Stomach smooth muscle (tissue), 2 donors: ENCODE data around the gene PFN4.
"Not testable (repeated sequence)": the region's sequence is repeated elsewhere in the genome, so short reads cannot be mapped to it uniquely, and the experiment has no call there.

Source experiments
- H3K27ac ChIP-seq: one replicate; pipeline ENCODE4 v1.7.0; 2013; ENCODE audit warnings: mild to moderate bottlenecking, low read length, inconsistent platforms
- H3K27me3 ChIP-seq, 2 donors: one replicate each; pipeline ENCODE4 v1.7.0; 2013; ENCODE audit warnings: low read length in 2 of 2; ENCODE audit not compliant: insufficient read depth in 2 of 2, control insufficient read depth in 1 of 2
- H3K36me3 ChIP-seq, 2 donors: one replicate each; pipeline ENCODE4 v1.7.0; 2013; ENCODE audit warnings: low read length in 2 of 2; ENCODE audit not compliant: control insufficient read depth in 2 of 2, insufficient read depth in 2 of 2
- H3K4me1 ChIP-seq: one replicate; pipeline ENCODE4 v1.7.0; 2013; ENCODE audit warnings: low read length; ENCODE audit not compliant: control insufficient read depth, insufficient read depth
- H3K4me3 ChIP-seq, 2 donors: one replicate each; pipeline ENCODE4 v1.7.0; 2013; ENCODE audit warnings: low read length in 2 of 2
- H3K9ac ChIP-seq, 2 donors: one replicate each; pipeline ENCODE4 v1.7.0; 2013; ENCODE audit warnings: low read length in 2 of 2, mild to moderate bottlenecking in 1 of 2
- H3K9me3 ChIP-seq, 2 donors: one replicate each; pipeline ENCODE4 v1.7.0; 2013; ENCODE audit warnings: low read length in 2 of 2; ENCODE audit not compliant: control insufficient read depth in 2 of 2
- donor health status: healthy.
- donor health status: Pancreatic carcinoma.

Gene PFN4

DNA sequence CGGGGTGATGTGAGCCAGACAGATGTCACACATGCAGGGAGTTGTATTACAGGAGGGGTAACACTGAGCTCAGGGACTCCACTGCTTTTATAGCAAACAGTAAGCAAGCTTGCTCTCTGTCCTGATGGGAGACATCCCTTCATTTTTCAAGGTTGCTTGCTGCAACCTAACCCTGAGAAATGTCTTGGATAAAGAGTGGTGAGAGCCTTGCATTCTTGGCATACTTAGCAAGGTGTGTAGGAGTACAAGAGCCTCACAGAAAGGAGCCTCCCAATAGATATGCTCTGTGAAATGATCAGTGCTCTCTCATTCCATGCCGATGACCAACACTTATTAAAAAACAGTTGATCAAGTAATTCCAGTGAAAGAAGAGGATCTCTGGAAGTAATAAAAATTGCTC is 8.1 kb downstream of the PFN4 start:
- H3K4me3 ChIP-seq: no peak overlapping the region
- H3K4me1 ChIP-seq: no peaks in the 10 kb centered on the region
- no peaks in the 10 kb centered on the region for H3K9me3 ChIP-seq
- peaks cover 5 to 6% of the 10 kb centered on the region in 2 donors for H3K36me3 ChIP-seq
- no peak overlapping the region for H3K27ac ChIP-seq
- no peak overlapping the region for H3K9ac ChIP-seq
- no peaks in the 10 kb centered on the region for H3K27me3 ChIP-seq

DNA sequence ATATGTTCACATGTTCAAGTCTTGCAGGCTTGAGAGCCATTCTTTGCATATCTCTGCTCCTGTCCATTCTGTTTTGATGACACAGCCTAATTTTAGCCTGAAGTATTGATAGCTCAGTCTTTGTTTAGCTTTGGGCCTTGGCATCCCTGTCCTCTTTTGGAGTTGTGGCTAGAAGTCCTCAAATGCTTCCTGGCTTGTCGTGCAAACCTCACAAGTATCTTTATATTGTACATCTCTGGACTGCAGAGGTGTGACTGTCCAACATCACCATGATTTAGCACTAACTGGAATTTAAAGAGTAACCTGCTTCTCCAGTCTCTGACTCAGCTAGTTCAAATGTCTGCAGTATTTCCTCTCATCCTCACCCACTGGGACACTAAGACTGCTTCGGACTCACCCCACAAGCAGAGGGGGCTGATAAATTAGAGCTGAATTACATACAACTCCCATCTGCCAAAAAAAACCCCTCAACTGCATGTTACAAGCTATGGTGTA is 11.7 kb downstream of the PFN4 start:
- H3K4me3 ChIP-seq: no peak overlapping the region
- no peaks in the 10 kb centered on the region for H3K27me3 ChIP-seq
- no peaks in the 10 kb centered on the region for H3K9me3 ChIP-seq
- no peak overlapping the region for H3K9ac ChIP-seq
- H3K27ac ChIP-seq: no peak overlapping the region
- peaks cover 5 to 6% of the 10 kb centered on the region in 2 donors for H3K36me3 ChIP-seq
- no peaks in the 10 kb centered on the region for H3K4me1 ChIP-seq

DNA sequence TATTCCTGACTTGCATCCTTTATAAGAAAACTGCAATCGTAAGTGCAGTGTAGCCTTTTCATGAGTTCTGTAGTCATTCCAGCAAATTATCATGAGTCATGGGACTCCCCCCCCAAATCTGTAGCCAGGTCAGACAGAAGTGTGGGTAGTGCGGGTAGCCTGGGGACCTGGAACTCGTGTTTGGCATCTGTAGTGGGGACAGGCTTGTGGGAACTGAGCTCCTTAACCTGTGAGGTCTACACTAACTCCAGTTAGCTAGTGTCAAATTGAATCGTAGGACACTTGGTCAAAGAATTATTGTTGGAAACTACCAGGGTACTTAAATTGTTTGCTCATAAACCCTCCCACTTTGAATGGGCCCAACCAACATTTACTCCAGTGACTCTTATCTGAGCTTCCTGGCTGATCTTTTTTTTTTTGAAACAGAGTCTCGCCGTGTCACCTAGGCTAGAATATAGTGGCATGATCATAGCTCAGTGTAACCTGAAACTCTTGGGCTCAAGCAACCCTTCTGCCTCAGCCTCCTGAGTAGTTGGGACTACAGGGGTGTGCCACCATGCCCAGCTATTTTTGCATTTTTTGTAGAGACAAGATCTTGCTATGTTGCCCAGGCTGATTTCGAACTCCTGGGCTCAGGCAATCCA is 12.4 kb downstream of the PFN4 start:
- H3K4me1 ChIP-seq: no peaks in the 10 kb centered on the region
- no peak overlapping the region for H3K9ac ChIP-seq
- H3K36me3 ChIP-seq: peaks cover 5 to 6% of the 10 kb centered on the region in 2 donors
- no peak overlapping the region for H3K4me3 ChIP-seq
- no peaks in the 10 kb centered on the region for H3K9me3 ChIP-seq
- no peaks in the 10 kb centered on the region for H3K27me3 ChIP-seq
- no peak overlapping the region for H3K27ac ChIP-seq

DNA sequence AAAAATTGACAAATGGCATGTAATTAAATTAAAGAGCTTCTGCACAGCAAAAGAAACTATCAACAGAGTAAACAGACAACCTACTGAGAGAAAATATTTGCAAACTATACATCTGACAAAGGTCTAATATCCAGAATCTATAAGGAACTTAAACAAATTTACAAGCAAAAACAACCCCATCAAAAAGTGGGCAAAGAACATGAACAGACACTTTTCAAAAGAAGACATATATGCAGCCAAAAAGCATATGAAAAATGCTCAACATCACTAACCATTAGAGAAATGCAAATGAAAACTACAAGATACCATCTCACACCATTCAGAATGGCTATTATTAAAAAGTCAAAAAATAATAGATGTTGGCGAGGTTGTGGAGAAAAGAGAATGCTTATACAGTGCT is 13.7 kb downstream of the PFN4 start:
- not testable (repeated sequence) for H3K27me3 ChIP-seq, H3K27ac ChIP-seq, H3K36me3 ChIP-seq, H3K9me3 ChIP-seq, H3K4me1 ChIP-seq, H3K9ac ChIP-seq, H3K4me3 ChIP-seq

DNA sequence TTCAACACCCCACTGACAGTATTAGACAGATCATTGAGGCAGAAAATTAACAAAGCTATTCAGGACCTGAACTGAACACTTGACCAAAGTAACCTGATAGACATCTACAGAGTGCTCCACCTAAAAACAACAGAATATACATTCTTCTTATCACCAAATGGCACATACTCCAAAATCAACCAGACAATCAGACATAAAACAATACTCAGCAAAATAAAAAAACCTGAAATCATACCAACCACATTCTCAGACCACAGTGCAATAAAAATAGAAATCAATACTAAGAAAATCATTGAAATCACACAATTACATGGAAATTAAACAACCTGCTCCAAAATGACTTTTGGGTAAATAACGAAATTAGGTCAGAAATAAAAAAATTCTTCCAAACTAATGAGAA is 15.8 kb downstream of the PFN4 start:
- Histone ChIP-seq H3K9ac (no peak overlapping the region), H3K9me3 (no peaks in the 10 kb centered on the region), H3K4me3 (no peak overlapping the region), H3K27ac (no peak overlapping the region), H3K27me3 (no peaks in the 10 kb centered on the region), H3K36me3 (peaks cover 0 to 5% of the 10 kb centered on the region in 2 donors), H3K4me1 (peaks cover 7% of the 10 kb centered on the region)

DNA sequence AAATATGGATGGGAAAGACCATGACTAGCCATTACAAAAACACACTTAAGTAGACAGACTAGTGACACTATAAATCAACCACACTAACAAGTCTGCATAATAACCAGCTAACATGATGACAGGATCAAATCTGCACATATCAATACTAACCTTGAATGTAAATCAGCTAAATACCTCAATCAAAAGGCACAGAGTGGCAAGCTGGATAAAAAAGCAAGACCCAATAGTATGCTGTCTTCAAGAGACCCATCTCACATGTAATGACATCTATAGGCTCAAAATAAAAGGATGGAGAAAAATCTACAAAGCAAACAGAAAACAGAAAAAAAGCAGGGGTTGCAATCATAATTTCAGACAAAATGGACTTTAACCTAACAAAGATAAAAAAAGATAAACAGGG is 16.3 kb downstream of the PFN4 start:
- Histone ChIP-seq H3K27ac (no peak overlapping the region), H3K9ac (no peak overlapping the region), H3K4me1 (peaks cover 7% of the 10 kb centered on the region), H3K27me3 (no peaks in the 10 kb centered on the region), H3K36me3 (peaks cover 0 to 5% of the 10 kb centered on the region in 2 donors), H3K9me3 (no peaks in the 10 kb centered on the region), H3K4me3 (no peak overlapping the region)

DNA sequence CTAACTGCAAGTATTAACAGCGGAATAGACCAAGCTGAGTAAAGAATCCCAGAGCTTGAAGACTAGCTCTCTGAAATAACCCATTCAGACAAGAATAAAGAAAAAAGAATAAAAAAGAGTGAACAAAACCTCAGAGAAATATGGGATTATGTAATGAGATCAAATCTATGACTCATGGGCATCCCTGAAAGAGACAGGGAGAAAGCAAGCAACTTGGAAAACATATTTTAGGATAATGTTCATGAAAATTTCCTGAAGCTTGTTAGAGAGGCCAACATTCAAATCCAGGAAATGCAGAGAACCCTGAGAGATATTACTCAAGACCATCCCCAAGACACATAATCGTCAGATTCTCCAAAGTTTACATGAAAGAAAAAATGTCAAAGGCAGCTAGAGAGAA is 17.3 kb downstream of the PFN4 start:
- no peak overlapping the region for H3K27ac ChIP-seq
- H3K4me1 ChIP-seq: peaks cover 7% of the 10 kb centered on the region
- no peaks in the 10 kb centered on the region for H3K9me3 ChIP-seq
- H3K9ac ChIP-seq: no peak overlapping the region
- H3K36me3 ChIP-seq: peaks cover 0 to 5% of the 10 kb centered on the region in 2 donors
- H3K27me3 ChIP-seq: no peaks in the 10 kb centered on the region
- no peak overlapping the region for H3K4me3 ChIP-seq

DNA sequence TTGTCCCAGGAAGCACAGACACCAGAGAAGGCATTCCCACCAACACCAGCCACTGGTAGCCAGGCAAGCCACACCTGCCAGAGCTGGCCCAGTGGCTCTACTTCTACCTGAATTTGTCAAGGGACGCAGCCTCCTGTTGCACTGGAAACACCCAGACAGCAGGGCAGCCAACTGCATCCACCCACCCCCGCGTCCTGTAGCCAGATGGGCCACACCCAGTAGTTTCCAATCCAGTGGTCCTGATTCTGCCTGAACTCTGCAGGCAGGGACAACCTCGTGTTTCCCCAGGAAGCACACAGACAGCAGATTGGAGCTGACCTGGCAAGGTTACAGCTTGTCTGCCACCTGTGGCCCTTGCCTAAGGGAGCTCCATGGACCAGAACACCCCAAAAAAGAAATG is 18.2 kb downstream of the PFN4 start:
- no peaks in the 10 kb centered on the region for H3K9me3 ChIP-seq
- H3K4me1 ChIP-seq: peaks cover 7% of the 10 kb centered on the region
- no peak overlapping the region for H3K27ac ChIP-seq
- H3K4me3 ChIP-seq: no peak overlapping the region
- H3K27me3 ChIP-seq: no peaks in the 10 kb centered on the region
- H3K9ac ChIP-seq: no peak overlapping the region
- peaks cover 0 to 5% of the 10 kb centered on the region in 2 donors for H3K36me3 ChIP-seq

DNA sequence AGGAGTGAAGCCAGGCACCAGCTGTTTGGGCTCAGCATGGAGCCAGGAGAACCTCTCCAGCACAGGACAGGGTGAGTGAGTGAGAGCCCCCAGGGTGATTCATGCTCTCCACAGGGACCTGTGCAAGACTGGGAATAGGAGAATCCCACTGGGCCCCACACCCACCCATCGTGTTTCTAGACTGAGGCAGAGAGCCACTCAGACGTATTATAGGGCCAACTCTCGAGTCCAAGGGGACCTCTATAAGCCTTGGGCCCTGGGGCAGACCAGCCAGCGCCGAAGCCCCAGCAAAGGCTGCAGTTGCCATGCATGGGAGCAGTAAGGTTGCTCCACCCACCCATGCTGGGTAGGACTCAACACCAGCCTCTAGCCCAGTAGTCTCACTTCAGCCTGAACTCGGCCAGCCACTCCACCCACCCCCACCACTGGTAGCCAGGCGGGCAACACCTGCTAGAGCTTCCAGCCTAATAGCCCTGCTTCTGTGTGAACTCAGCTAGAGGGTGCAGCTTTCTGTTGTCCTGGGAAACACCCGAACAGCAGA is 19.0 kb downstream of the PFN4 start:
- H3K9me3 ChIP-seq: no peaks in the 10 kb centered on the region
- no peak overlapping the region for H3K27ac ChIP-seq

DNA sequence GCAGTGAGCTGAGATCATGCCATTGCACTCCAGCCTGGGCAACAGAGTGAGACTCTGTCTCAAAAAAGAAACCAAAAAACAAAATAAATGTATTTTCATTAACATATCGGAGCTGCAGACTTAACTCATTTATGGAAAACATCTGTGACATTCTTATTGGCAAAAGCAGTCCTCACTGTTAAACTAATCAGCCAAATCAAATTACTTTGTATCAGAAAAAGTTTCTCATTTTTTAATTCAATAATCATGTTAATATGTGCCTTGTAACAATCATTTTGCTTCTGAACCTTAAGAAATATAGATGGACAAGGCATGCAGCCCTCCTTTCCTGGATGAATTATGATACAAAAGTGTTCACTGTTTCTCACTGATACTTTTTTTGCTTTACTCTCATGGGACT is 20.5 kb downstream of the PFN4 start:
- Histone ChIP-seq H3K36me3 (peaks cover 0 to 5% of the 10 kb centered on the region in 2 donors), H3K4me1 (peaks cover 7% of the 10 kb centered on the region), H3K9me3 (no peaks in the 10 kb centered on the region), H3K9ac (no peak overlapping the region), H3K27me3 (no peaks in the 10 kb centered on the region), H3K4me3 (no peak overlapping the region), H3K27ac (no peak overlapping the region)

More for the DNA sequence above, 19.0 kb downstream of the PFN4 start:
- no peaks in the 10 kb centered on the region for H3K27me3 ChIP-seq
- no peak overlapping the region for H3K4me3 ChIP-seq
- H3K4me1 ChIP-seq: peaks cover 7% of the 10 kb centered on the region
- H3K9ac ChIP-seq: no peak overlapping the region
- peaks cover 0 to 5% of the 10 kb centered on the region in 2 donors for H3K36me3 ChIP-seq

DNA sequence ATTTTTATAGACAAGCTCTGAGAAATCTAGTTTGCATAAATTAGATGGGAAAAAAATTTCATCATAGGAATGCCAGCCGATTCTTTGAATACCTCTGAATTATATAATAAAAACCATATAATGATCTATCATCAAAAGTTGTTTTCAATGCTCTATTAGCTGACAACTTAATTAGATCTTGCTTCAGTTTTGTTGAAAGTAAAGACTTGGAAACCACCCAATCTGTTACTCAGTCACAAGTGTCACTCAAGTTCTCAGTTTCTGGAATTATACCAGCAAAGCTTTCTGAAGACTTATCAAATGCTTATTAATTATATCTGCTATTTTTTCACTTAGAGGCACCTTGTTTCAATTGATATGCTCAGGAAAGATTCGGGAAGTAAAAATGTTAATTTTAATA is 21.1 kb downstream of the PFN4 start:
- Histone ChIP-seq H3K27ac (no peak overlapping the region), H3K9me3 (no peaks in the 10 kb centered on the region), H3K4me1 (peaks cover 7% of the 10 kb centered on the region), H3K9ac (no peak overlapping the region), H3K36me3 (peaks cover 0 to 5% of the 10 kb centered on the region in 2 donors), H3K27me3 (no peaks in the 10 kb centered on the region), H3K4me3 (no peak overlapping the region)
